ENCODE data around the gene GTPBP6.
A peak's percentile ranks its signal among the peaks of the same experiment; 100 is the strongest.
"Not testable (repeated sequence)": the region's sequence is repeated elsewhere in the genome, so short reads cannot be mapped to it uniquely, and the experiment has no call there.

GTPBP6 gene

DNA sequence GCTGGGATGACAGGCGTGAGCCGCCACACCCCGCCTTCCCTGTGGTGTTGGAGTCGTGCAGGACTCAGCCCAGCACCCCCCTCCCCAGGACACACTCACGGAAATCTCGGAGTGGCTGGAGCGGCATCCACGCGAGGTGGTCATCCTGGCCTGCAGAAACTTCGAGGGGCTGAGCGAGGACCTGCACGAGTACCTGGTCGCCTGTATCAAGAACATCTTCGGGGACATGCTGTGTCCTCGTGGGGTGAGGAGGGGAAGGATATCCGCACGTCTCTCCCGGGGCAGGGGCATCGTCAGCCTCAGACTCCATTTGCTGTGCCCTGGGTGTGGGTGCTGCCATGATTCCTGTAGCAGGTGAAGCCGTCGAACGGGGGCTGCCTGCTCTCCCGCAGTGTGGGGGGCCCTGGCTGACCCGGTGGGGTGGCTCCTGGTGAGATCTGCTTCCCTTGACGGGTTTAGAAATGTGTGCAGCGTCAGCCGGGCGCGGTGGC, 27.1 kb downstream of the GTPBP6 start:
- DNase-seq (ENCODE audit: low read depth, low spot score): no peak

DNA sequence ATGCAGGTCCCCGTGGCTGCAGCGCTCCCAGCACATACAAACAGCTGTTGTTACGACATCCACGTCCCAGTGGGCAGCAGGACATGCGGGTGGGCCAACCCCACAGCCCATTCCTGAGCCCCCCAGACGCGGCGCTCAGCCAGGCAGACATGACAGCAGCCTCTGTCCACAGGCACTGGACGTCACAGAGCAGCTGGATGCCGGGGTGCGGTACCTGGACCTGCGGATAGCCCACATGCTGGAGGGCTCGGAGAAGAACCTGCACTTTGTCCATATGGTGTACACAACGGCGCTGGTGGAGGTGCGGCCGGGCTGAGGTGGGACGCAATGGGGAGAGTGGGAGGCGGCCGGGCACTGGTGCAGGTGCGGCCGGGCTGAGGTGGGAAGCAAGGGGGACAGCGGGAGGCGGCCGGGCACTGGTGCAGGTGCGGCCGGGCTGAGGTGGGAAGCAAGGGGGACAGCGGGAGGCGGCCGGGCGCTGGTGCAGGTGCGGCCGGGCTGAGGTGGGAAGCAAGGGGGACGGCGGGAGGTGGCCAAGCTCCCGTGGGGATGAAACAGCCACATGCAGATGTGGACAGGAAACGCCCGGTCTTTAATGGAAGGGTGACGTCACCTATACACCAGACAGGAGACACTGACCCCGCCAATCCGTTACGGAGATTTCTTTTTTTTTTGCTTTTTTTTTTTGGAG, 28.0 kb downstream of the GTPBP6 start:
- DNase-seq (ENCODE audit: low read depth, low spot score): no peak

DNA sequence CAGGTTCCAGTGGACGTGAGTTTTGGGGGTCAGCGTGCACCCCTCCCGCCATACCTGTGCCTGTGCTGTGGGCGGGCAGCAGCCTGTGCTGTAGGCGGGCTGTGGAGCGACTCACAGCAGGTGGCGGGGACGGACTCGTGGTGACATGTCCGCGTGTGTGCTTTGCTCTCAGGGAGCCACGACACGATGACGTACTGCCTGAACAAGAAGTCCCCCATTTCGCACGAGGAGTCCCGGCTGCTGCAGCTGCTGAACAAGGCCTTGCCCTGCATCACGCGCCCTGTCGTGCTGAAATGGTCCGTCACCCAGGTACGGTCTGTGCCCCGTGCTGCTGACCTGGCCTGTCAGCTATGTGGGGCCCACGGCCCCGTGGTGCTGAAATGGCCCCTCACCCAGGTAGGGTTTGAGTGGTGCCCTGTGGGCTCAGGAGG, 30.0 kb downstream of the GTPBP6 start:
- DNase-seq (ENCODE audit: low read depth, low spot score): no peak

DNA sequence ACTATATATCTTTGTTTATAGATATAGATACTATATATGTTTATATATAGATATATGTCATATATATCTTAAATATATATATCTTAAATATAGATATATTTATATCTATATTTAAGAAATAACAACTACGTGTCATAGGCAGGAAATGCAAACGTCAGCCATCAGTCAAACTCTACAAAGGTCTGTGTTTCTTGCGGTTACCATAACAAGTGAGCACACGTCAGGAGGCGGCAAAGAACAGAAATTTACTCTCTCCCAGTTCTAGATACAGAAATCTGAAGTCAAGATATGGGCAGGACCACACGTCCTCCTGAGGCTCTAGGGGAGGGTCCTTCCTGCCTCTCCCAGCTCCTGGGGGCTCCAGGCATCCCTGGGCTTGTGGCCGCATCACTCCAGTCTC, 30.9 kb downstream of the GTPBP6 start:
- DNase-seq (ENCODE audit: low read depth, low spot score): no peak

DNA sequence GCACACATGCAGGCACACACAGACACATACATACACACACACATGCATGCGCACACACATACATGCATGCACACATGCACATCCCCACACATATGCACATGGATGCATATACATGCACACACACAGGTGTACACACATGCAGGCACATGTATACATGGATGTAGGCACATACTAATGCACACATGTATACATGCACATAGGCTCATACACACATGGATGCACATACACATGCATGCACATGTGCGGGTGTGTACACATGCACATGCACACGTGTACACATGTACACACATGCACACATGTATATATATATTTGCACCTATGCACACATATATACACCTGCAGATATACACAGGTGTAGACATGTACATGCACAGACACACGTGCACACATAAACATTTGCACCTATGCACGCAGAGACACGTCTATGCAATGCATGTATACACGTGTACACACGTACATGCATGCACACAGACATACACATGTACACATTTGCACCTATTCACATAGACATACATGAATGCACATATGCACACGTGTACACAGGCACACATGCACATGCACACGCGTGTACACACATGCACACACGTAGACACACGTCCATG, 33.4 kb downstream of the GTPBP6 start:
- DNase-seq (ENCODE audit: low read depth, low spot score): no peak

DNA sequence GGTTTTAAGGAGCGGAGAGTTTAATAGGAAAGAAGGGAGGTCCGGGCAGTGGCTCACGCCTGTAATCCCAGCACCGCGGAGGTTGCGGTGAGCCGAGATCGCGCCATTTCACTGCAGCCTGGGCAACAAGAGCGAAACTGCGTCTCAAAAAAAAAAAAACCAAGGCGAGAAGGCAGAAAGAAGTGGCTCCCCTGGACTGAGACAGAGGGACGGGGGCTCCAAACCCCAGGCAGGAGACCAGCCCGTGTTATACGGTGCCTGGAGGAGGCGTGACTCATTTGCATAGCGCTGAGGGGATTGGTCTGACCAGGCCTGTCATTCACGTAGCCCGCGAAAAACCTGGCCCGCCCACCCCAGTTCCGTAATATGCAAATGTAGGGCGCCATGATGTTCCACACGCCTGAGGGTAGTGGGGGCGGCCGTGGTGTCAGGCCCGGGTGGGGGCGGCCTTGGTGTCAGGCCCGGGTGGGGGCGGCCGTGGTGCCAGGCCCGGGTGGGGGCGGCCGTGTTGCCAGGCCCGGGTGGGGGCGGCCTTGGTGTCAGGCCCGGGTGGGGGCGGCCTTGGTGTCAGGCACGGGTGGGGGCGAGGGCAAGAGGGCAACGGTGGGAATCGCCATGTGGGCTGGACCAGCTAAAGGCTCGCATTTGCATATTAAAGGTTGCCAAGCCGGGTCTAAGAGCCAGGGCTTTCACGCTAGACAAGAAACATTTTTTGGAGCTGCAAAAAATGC, 35.3 kb downstream of the GTPBP6 start:
- peak; percentile 97 for DNase-seq (ENCODE audit: low read depth, low spot score)

DNA sequence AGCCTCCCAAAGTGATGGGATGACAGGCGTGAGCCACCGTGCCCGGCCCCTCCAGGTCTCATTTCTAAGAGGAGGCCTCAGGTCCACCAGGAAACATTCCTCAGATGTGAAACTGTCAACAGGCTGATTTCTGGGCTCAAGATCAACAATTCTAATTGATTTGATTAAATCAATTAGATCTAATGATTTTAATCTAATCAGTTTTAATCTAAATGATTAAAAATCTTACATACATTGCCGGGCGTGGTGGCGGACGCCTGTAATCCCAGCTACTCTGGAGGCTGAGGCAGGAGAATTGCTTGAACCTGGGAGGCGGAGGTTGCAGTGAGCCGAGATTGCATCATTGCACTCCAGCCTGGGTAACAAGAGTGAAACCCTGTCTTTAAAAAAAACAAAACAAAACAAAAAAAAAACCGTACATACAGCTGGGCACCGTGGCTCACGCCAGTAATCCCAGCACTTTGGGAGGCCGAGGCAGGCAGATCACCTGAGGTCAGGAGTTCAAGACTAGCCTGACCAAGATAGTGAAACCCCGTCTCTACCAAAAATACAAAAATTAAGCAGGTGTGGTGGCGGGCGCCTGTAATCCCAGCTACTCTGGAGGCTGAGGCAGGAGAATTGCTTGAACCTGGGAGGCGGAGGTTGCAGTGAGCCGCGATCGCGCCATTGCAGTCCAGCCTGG, 36.5 kb downstream of the GTPBP6 start:
- peak; percentile 41 for DNase-seq (ENCODE audit: low read depth, low spot score)

DNA sequence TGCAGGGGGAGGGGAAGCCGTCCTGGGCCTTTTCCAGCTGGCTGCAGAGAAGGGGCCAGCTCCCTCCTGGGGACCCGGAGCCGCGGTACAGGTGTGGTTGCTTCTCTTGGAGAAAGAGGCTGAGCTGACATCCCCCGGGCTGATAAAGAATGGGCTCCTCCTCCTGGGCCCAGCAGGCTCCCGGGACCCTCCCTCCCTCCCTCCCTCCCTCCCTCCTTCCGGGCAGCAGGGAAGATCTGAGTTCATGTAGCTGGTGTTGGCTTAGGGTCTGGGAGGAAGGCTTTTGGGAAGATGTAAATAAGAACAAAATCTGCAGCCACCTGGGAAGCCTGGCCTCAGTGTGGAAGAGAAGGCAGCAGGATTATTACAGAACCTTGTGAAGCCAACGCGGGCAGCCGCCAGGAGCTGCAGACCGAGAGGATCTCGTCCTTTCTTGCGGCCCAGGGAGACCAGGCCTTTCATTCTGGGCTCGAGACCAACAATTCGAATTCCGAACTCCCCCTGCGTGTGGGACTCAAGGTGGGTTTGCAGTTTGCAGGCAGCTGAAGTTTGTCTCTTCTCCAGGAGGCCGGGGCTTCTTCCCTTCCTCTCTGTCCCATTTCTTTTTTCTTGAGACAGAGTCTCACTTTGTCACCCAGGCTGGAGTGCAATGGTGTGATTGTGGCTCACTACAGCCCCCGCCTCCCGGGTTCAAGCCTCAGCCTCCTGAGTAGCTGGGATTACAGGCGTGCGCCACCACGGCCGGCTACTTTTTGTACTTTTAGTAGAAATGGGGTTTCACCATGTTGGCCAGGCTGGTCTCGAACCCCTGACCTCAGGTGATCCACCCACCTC, 37.2 kb downstream of the GTPBP6 start, which contains the start of gene PLCXD1:
Gene PLCXD1 (plus strand): TSS at position 216 of the 834 bp plus-strand sequence. CDS start 2,807 bp downstream, outside the sequence.
- DNase-seq (ENCODE audit: low read depth, low spot score): peak; percentile 95

DNA sequence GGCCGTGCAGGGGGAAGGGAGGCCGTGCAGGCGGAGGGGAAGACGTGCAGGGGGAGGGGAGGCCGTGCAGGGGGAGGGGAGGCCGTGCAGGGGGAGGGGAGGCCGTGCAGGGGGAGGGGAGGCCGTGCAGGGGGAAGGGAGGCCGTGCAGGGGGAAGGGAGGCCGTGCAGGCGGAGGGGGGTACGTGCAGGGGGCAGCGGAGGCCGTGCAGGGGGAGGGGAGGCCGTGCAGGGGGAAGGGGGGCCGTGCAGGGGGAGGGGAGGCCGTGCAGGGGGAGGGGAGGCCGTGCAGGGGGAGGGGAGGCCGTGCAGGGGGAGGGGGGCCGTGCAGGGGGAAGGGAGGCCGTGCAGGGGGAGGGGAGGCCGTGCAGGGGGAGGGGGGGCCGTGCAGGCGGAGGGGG, 37.9 kb downstream of the GTPBP6 start:
- DNase-seq (ENCODE audit: low read depth, low spot score): not testable (repeated sequence)

DNA sequence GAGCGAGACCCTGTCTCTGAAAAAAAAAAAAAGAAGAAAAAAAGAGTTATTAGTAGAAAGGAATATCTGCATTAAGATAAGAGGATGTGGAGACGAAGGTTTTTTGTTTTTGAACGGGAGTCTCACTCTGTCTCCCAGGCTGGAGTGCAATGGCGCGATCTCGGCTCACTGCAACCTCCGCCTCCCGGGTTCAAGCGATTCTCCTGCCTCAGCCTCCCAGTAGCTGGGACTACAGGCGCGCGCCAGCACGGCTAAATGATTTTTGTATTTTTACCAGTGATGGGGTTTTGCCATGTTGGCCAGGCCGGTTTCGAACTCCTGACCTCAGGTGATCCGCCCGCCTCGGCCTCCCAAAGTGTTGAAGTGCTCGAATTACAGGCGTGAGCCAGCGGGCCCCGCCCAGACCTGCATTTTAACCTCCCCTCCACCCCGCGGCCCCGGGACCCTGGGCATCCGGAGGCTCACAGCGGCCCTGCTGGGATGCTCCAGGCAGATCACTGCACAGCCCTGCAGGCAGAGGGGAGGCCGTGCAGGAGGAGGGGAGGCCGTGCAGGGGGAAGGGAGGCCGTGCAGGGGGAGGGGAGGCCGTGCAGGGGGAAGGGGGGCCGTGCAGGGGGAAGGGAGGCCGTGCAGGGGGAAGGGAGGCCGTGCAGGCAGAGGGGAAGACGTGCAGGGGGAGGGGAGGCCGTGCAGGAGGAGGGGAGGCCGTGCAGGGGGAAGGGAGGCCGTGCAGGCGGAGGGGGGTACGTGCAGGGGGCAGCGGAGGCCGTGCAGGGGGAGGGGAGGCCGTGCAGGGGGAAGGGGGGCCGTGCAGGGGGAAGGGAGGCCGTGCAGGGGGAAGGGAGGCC, 38.6 kb downstream of the GTPBP6 start:
- DNase-seq (ENCODE audit: low read depth, low spot score): peak; percentile 51

DNA sequence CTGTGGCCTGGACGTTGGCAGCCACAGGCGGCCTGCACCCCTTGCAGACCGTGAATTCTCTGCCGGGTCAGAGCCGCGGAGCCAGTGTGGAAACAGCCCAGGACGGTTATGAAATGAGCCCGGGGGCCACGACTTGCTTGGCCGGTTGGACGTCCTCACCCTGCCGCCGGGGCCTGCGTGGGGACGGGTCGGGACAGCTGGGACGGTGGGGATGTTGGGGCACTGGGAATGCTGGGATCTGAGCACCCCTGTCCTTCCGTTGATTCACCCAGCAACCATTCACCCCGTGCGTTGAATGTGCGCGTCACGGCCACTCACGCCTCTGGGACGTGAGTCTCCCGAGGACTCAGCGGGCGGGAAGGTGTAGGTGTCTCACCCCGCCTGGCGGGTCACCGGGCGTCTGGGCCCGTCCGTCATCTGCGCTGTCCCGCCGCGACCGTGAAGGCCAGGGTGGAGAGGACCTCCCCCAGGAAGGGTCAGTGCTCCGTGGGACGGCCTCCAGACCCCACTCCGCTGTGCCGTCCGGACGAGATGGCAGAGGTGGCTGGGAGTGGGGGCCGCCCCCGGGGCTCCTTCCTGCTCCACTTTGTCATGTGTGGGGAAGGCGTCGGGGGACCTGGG, 41.9 kb downstream of the GTPBP6 start:
- DNase-seq (ENCODE audit: low read depth, low spot score): peak; percentile 51

DNA sequence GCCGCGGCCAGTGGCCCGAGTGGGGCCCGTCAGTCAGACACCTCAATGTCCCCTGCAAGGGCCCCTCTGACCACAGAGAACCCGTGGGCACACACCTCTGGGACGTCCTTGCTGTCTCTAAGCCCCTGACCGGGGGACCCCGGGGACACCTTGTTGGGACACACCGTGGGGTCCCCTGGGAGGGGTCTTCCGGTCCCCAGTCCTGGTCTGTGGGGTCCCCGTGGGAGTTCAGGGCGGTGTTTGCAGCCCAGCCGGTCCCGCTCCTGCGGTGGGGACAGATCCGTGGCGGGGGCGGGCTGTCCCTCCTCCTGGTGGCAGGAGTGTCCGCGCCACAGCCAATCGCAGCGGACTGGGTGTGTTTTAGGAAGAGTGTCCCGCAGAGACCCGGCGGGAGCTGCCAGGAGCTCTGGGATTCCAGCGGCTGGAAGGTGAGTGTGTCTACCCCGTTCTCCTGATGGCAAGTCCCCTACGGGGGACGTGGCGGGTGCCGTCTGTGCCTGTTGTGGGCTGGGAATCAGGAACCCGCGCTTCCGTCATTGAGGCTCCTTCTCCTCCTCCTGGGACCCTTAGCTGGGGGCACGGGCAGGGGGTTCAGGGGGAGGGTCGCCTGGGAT, 42.5 kb downstream of the GTPBP6 start:
- peak; percentile 80 for DNase-seq (ENCODE audit: low read depth, low spot score)

DNA sequence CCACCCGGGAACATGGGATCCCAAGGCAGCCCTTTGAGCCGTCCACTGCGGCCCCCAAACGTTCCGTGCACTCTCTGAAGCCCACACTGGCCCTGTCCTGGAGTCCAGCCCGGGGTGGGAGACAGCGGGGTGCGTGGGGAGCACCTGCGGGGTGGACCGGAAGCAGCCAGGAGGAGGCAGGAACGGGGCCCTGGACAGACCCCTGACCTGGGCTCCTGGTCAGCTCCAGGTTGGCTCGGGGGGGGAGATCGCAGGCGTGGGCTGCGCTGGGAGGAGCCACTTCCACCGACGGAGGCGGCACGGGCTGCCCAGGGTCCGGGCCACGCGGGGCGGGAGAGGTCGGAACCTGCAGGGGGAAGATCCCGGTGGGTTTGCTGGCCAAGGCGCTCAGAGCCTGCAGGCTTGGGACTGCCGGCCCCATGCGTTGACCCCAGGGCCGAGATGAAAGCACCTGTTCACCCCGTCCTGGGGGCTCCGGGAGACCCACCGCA, 43.1 kb downstream of the GTPBP6 start:
- DNase-seq (ENCODE audit: low read depth, low spot score): no peak

DNA sequence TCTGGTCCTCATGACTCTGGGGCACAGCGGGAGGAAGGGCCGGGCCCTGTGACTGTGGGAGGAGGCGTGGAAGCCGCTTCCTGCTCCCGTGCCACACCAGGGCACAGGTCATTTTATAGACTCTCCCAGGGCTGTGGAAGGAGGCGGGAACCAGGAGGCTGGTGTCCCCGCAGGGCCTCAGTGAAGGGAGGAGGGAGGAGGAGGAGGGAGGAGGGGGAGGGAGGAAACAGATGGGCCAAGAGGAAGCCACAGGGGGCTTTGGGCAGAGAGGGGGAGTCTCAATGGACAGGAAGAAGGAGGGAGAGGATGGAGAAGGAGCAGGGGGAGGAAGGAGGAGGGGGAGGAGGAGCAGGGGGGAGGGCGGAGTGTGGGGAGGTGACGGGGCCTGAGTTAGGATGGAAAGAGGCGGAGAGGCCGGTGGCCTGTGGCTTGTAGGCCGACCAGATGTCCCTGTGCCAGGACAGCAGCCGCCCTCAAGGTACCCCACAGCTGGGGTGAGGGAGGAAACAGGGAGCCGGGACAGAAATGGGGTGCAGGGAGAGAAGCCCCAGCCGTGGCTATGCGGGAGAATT, 43.6 kb downstream of the GTPBP6 start:
- peak; percentile 41 for DNase-seq (ENCODE audit: low read depth, low spot score)

DNA sequence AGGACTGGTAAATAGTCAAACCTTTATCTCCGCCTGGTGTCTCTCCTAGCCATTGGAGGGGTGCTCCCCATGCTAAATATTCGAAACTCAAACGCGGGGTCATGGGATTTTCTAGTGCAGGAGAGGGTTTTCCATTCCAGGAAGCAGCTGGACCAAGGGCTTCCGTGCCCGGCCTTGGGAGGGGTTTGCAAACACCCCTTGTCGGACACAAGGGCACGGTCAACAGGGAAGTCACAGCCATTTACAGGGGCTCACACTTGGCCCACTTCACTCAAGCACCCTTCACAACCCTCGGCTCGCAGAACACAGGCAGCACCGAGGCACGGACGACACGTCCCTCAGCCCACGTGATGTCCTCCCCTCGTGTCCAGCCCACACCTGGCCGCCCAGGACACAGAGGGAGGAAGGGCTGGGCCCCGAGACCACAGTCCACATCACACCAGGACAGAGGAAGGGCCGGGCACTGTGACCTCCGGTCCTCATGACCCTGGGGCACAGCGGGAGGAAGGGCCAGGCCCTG, 47.7 kb downstream of the GTPBP6 start:
- no peak for DNase-seq (ENCODE audit: low read depth, low spot score)

DNA sequence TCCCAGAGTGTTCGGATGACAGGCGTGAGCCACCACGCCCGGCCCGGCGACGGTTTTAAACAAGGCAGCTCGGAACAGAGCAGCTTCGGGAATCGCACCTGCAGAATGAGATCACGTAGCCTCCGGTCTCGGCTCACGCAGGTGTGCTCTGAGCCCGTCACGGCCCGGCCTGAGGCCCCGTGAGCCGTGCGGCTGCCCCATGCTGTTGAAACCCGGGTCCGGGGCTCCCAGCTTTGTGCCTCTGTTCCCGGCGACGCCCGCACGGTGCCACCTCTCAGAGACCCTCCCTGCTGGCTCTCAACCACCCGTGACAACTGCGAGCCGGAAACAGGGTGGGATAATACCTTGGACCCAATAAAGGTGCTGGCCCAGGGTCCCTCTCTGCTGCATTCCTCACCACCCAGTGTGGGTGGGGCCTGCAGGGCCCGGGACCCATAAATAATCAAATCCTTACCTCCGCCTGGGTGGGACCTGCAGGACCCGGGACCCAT, 50.8 kb downstream of the GTPBP6 start:
- DNase-seq (ENCODE audit: low read depth, low spot score): no peak

DNA sequence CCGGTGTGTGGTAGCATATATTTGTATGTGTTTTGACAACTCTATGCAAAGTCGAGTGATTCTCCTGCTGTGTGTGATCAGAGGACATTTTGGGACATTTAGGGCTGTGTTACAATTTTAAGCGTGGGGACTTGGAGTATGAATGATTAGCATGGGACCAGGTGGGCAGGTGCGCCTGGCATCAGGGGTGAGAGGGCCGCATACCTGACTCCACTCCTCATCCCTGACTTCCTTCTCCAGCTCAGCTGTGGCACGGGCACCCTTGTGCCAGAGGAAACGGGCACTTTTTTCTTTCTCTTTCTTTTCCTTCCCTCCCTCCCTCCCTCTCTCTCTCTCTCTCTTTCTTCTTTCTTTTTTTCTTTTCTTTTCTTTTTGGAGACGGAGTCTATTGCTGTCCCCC, 53.1 kb downstream of the GTPBP6 start:
- DNase-seq (ENCODE audit: low read depth, low spot score): no peak

Data from ELF-1 (cell line).